ENCODE data around the gene ASB13.

ASB13 gene

GRCh38 chr10:5633166-5633749, 33.1 kb downstream of the ASB13 start:
- DNase-seq (ENCODE audit: extremely low read depth, low read depth) = no peak
- H3K4me3 ChIP-seq (replicated peaks; ENCODE audit: low read depth, low read length) = no peak overlapping the region
- TF ChIP-seq CTCF (IDR thresholded peaks at IDR 0.05; ENCODE audit: low read depth, low read length, missing control alignments) = no peak

GRCh38 chr10:5632446-5632845, 33.9 kb downstream of the ASB13 start:
- DNase-seq (ENCODE audit: extremely low read depth, low read depth) = no peak
- no peak for TF ChIP-seq CTCF (IDR thresholded peaks at IDR 0.05; ENCODE audit: low read depth, low read length, missing control alignments)
- no peak overlapping the region for H3K4me3 ChIP-seq (replicated peaks; ENCODE audit: low read depth, low read length)

- TF ChIP-seq CTCF (IDR thresholded peaks at IDR 0.05; ENCODE audit: low read depth, low read length, missing control alignments) = no peak
- H3K4me3 ChIP-seq (replicated peaks; ENCODE audit: low read depth, low read length) = no peak overlapping the region
- no peak for DNase-seq (ENCODE audit: extremely low read depth, low read depth)
Observed at GRCh38 chr10:5631936-5632335, 34.5 kb downstream of the ASB13 start.

GRCh38 chr10:5630112-5630436, 36.3 kb downstream of the ASB13 start:
- no peak for TF ChIP-seq CTCF (IDR thresholded peaks at IDR 0.05; ENCODE audit: low read depth, low read length, missing control alignments)
- no peak overlapping the region for H3K4me3 ChIP-seq (replicated peaks; ENCODE audit: low read depth, low read length)
- no peak for DNase-seq (ENCODE audit: extremely low read depth, low read depth)

- no peak overlapping the region for H3K4me3 ChIP-seq (replicated peaks; ENCODE audit: low read depth, low read length)
- peak; percentile 95 for TF ChIP-seq CTCF (IDR thresholded peaks at IDR 0.05; ENCODE audit: low read depth, low read length, missing control alignments)
- peak; percentile 89 for DNase-seq (ENCODE audit: extremely low read depth, low read depth)
Observed at GRCh38 chr10:5629303-5630111, 36.9 kb downstream of the ASB13 start.

GRCh38 chr10:5628451-5629302, 37.7 kb downstream of the ASB13 start:
- peak overlapping the region; percentile 6; the same call in 1 of the 2 replicates for H3K4me3 ChIP-seq (replicated peaks; ENCODE audit: low read depth, low read length)
- TF ChIP-seq CTCF (IDR thresholded peaks at IDR 0.05; ENCODE audit: low read depth, low read length, missing control alignments) = no peak
- DNase-seq (ENCODE audit: extremely low read depth, low read depth) = no peak
